Stomach (tissue), 9 donors: Measurements from ENCODE around the gene UBA52. TPM values are rescaled to one million over a fixed set of nuclear protein-coding genes. Genes with fewer than 3 reads are reported as not detected.

ENCODE experiments used
- DNase-seq, 2 donors: peaks; one replicate each; pipeline versions ENCODE4 v3.0.0 to v3.0.0-alpha.2; 2013 to 2019
- H3K27ac ChIP-seq, 5 donors: fragments of 200-600 bp in 4 of 5; sonication (generic) in 4 of 5; one replicate each; pipeline ENCODE4 v1.5.1; 2013 to 2019; ENCODE audit warnings: mild to moderate bottlenecking in 1 of 5, moderate library complexity in 1 of 5
- H3K27me3 ChIP-seq, 3 donors: fragments of 200-600 bp; sonication (generic); one replicate each; pipeline ENCODE4 v1.5.1; 2017 to 2019; ENCODE audit warnings: mixed run types in 1 of 3
- H3K36me3 ChIP-seq, 4 donors: fragments of 200-600 bp; sonication (generic); 1 replicate in 3 of 4; 2 replicates in 1 of 4; pipeline ENCODE4 v1.5.1; 2016 to 2019
- H3K4me1 ChIP-seq, 4 donors: fragments of 200-600 bp; sonication (generic); one replicate each; pipeline ENCODE4 v1.5.1; 2016 to 2019
- H3K4me3 ChIP-seq, 4 donors: fragments of 200-600 bp; sonication (generic) in 3 of 4; one replicate each; pipeline ENCODE4 v1.5.1; 2016 to 2019; ENCODE audit warnings: mild to moderate bottlenecking in 1 of 4
- H3K9me3 ChIP-seq, 4 donors: fragments of 200-600 bp; sonication (generic); one replicate each; pipeline ENCODE4 v1.5.1; 2016 to 2019
- CTCF ChIP-seq, 7 experiments: fragments of 450-650 bp in 4 of 7; fragments of 200-600 bp in 3 of 7; sonication (generic) in 3 of 7; IDR thresholded peaks; one replicate each; pipeline ENCODE4 v1.5.1; 2016 to 2019; ENCODE audit warnings: antibody characterized with exemption in 7 of 7, control low read depth in 2 of 7, mild to moderate bottlenecking in 1 of 7
- EP300 ChIP-seq: sonication (generic); formaldehyde crosslinking; IDR thresholded peaks from one replicate; pipeline ENCODE4 v1.6.1; 2017; ENCODE audit warnings: antibody characterized with exemption
- POLR2A ChIP-seq, 4 donors: fragments of 450-650 bp; IDR thresholded peaks; one replicate each; pipeline ENCODE4 v1.6.1; 2016; ENCODE audit warnings: antibody characterized with exemption in 4 of 4, control low read depth in 2 of 4, mild to moderate bottlenecking in 1 of 4, moderate library complexity in 1 of 4
- POLR2AphosphoS5 ChIP-seq, 3 donors: sonication (generic); formaldehyde crosslinking; IDR thresholded peaks; one replicate each; pipeline ENCODE4 v1.6.1; 2016; ENCODE audit warnings: antibody characterized with exemption in 3 of 3
- WGBS, 5 donors: extraction: QIAGEN DNeasy Blood & Tissue Kit in 3 of 5; methylation state at CpG; one replicate each; pipeline versions ENCODE4 v1.1.5 to v1.1.7; 2013 to 2018; 5-methylcytosine and 5-hydroxymethylcytosine counted together
- intact Hi-C: fragments of 100-400 bp; cut with DNase I; formaldehyde crosslinking; loops from one replicate; pipeline ENCODE4 v1.15.1; 2023; ENCODE audit warnings: low total_unique reads
- polyA plus RNA-seq, 3 donors: library from polyadenylated mRNA; stranded (reverse); fragments of 200-250 nt; gene quantifications; one replicate each; pipeline ENCODE4 v1.2.3, GENCODE V29; 2013
- total RNA-seq, 5 donors: library from RNA; depleted of rRNA; stranded (reverse); fragments of >200 nt; gene quantifications; one replicate each; pipeline versions ENCODE4 v1.1.0 to v1.2.3, GENCODE V29; 2014 to 2016
- donor health status: healthy with polysubstance abuse.
- donor health status: Bipolar disorder and iron deficiency.
- donor health status: healthy.

UBA52 gene
- total and polyA plus RNA-seq, 8 donors = 84.3 to 1,681 (median 493) TPM

- no peak for DNase-seq
- no peaks in the 10 kb centered on the region for H3K9me3 ChIP-seq
- H3K27ac ChIP-seq = no peak overlapping the region
- no peaks in the 10 kb centered on the region for H3K27me3 ChIP-seq
- H3K4me3 ChIP-seq = no peak overlapping the region
- WGBS, 5 donors = 79 to 92% (median 90%) methylated on average over 9 of the region's 9 CpGs
- intact Hi-C loops = no loop called here
- TF ChIP-seq POLR2AphosphoS5 (IDR thresholded peaks at IDR 0.05) = no peak
- TF ChIP-seq EP300 = no peak
- no peak for TF ChIP-seq POLR2A (IDR thresholded peaks at IDR 0.05)
- TF ChIP-seq CTCF (IDR thresholded peaks at IDR 0.05) = no peak
- peaks cover 15 to 29% (median 24%) of the 10 kb centered on the region in 4 donors for H3K4me1 ChIP-seq
- no peaks in the 10 kb centered on the region for H3K36me3 ChIP-seq
These were observed 47.8 kb upstream of the UBA52 start for GRCh38 chr19:18523841-18524240.

GRCh38 chr19:18526316-18526715 lies 45.3 kb upstream of the UBA52 start:
- Histone ChIP-seq H3K27me3 (no peaks in the 10 kb centered on the region), H3K4me1 (peaks cover 5 to 6% (median 6%) of the 10 kb centered on the region in 4 donors), H3K9me3 (no peaks in the 10 kb centered on the region), H3K36me3 (peaks cover 2 to 15% (median 10%) of the 10 kb centered on the region in 4 donors), H3K27ac (no peak overlapping the region), H3K4me3 (no peak overlapping the region)
- 81 to 90% (median 87%) methylated on average over 9 of the region's 9 CpGs for WGBS, 5 donors
- intact Hi-C loops = no loop called here
- DNase-seq = no peak
- TF ChIP-seq POLR2AphosphoS5 (IDR thresholded peaks at IDR 0.05) (no peak), EP300 (no peak), POLR2A (IDR thresholded peaks at IDR 0.05) (no peak), CTCF (IDR thresholded peaks at IDR 0.05) (no peak)

GRCh38 chr19:18529782-18530181 lies 41.9 kb upstream of the UBA52 start:
- no peaks in the 10 kb centered on the region for H3K9me3 ChIP-seq
- peaks cover 15 to 49% (median 42%) of the 10 kb centered on the region in 4 donors for H3K36me3 ChIP-seq
- intact Hi-C loops = no loop called here
- no peaks in the 10 kb centered on the region for H3K4me1 ChIP-seq
- no peaks in the 10 kb centered on the region for H3K27me3 ChIP-seq
- 69 to 83% (median 77%) methylated on average over 7 of the region's 7 CpGs for WGBS, 5 donors
- no peak for DNase-seq
- H3K27ac ChIP-seq = no peak overlapping the region
- H3K4me3 ChIP-seq = no peak overlapping the region
- TF ChIP-seq POLR2AphosphoS5 (IDR thresholded peaks at IDR 0.05) = no peak

- H3K4me1 ChIP-seq = no peaks in the 10 kb centered on the region
- no peaks in the 10 kb centered on the region for H3K27me3 ChIP-seq
- 89 to 96% (median 93%) methylated on average over 6 to 9 of the region's 9 CpGs for WGBS, 5 donors
- H3K4me3 ChIP-seq = no peak overlapping the region
- intact Hi-C loops = no loop called here
- TF ChIP-seq POLR2AphosphoS5 (IDR thresholded peaks at IDR 0.05) (no peak), CTCF (IDR thresholded peaks at IDR 0.05) (no peak), EP300 (no peak), POLR2A (IDR thresholded peaks at IDR 0.05) (no peak)
- H3K27ac ChIP-seq = no peak overlapping the region
- no peaks in the 10 kb centered on the region for H3K9me3 ChIP-seq
- H3K36me3 ChIP-seq = peaks cover 18 to 66% (median 59%) of the 10 kb centered on the region in 4 donors
- no peak for DNase-seq
These were observed 40.2 kb upstream of the UBA52 start for GRCh38 chr19:18531485-18531884.

GRCh38 chr19:18532168-18532890 lies 39.3 kb upstream of the UBA52 start:
- H3K4me3 ChIP-seq = no peak overlapping the region
- no peak for DNase-seq
- TF ChIP-seq POLR2AphosphoS5 (IDR thresholded peaks at IDR 0.05) (no peak), POLR2A (IDR thresholded peaks at IDR 0.05) (no peak), EP300 (no peak), CTCF (IDR thresholded peaks at IDR 0.05) (no peak)
- intact Hi-C loops = no loop called here
- H3K4me1 ChIP-seq = no peaks in the 10 kb centered on the region
- peaks cover 26 to 75% (median 67%) of the 10 kb centered on the region in 4 donors for H3K36me3 ChIP-seq
- 96 to 99% (median 98%) methylated on average over 22 of the region's 22 CpGs for WGBS, 5 donors
- H3K27me3 ChIP-seq = no peaks in the 10 kb centered on the region
- no peaks in the 10 kb centered on the region for H3K9me3 ChIP-seq
- H3K27ac ChIP-seq = no peak overlapping the region
